ENCODE results near the gene GIPC1.

The GIPC1 gene

GRCh38 chr19:14433554-14434501, 62.1 kb downstream of the GIPC1 start:
- no peak for DNase-seq

GRCh38 chr19:14432791-14433553, 63.0 kb downstream of the GIPC1 start, which contains the start of gene PKN1:
PKN1 (plus strand) TSS chr19:14433306; CDS start chr19:14433522, 216 bp downstream.
- no peak for DNase-seq

GRCh38 chr19:14430712-14431111, 65.2 kb downstream of the GIPC1 start:
- no peak for DNase-seq

GRCh38 chr19:14428882-14429416, 67.0 kb downstream of the GIPC1 start:
- no peak for DNase-seq

Measured in NCI-H524 treated with DMSO at 0.1 percent for 48 hours (cell line).